C4-2B (cell line): Measurements from ENCODE around the gene PHKB.

Experiments
- H3K27ac ChIP-seq: fragments of 450-650 bp; 2 replicates; pipeline ENCODE4 v1.5.1; 2017
- ZFX ChIP-seq: fragments of 450-650 bp; IDR thresholded peaks from 2 replicates; pipeline ENCODE4 v1.6.1; 2017
- TF ChIP-seq, protein P1 (sequence below): fragments of 450-650 bp; conservative IDR thresholded peaks from 2 replicates; pipeline ENCODE4 v1.5.1; 2017; ENCODE audit warnings: mild to moderate bottlenecking

Gene PHKB

DNA sequence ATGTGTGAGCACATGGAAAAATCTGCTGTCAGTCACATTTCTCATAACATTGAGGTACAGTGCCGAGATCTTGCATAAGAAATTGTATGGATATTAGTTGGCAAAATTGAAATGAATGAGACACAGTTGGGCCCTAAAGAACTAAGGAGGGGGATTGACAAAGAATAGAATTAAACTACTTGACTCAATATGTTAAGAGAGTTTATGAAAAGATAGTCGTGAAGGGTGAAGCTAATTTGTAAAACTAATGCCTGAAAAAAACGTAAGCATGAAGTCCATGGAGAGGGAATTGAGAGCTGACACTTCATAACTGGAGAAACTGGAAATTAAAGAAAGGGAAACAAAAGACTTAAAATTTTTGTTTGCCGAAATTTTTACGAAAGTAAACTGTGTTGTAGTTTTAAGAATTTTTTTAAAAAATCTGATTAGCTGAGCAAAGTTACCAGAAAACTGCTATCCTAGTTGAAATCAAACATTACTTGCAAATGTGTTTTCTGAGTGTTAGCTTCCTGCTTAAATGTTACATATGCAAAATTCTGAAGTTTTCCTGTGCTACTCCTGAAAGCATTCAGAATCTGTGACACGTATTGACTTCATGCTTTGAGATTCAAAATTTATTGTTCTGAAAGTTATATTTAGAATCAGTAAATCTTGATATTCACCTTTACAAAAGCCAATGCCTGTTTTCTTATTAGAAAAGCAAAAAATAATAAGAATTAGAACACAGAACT, 239.9 kb downstream of the PHKB start:
- no peak overlapping the region for H3K27ac ChIP-seq
- TF ChIP-seq, protein P1, sequence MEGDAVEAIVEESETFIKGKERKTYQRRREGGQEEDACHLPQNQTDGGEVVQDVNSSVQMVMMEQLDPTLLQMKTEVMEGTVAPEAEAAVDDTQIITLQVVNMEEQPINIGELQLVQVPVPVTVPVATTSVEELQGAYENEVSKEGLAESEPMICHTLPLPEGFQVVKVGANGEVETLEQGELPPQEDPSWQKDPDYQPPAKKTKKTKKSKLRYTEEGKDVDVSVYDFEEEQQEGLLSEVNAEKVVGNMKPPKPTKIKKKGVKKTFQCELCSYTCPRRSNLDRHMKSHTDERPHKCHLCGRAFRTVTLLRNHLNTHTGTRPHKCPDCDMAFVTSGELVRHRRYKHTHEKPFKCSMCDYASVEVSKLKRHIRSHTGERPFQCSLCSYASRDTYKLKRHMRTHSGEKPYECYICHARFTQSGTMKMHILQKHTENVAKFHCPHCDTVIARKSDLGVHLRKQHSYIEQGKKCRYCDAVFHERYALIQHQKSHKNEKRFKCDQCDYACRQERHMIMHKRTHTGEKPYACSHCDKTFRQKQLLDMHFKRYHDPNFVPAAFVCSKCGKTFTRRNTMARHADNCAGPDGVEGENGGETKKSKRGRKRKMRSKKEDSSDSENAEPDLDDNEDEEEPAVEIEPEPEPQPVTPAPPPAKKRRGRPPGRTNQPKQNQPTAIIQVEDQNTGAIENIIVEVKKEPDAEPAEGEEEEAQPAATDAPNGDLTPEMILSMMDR = no peak
- TF ChIP-seq ZFX = no peak

DNA sequence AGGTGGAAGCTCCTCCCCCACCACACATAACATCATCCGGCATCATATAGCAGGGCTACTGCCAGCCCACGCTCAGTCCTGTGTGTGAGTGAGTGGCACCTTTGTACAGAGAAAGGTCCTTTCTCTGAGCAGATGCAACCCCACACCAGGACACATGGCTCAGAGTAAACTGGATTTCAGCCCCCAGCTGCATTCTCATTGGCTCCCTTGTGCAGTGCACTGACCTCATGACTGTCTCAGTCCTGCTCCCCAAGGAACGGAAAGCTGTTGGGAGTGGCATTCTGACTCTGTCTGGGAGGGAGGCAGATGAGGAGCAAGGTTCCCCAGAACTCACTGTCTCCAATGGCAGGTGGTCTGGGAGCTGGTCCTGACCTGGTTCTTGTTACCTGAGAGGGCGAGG, 244.1 kb downstream of the PHKB start:
- TF ChIP-seq, protein P1 = no peak
- TF ChIP-seq ZFX = no peak
- H3K27ac ChIP-seq = no peak overlapping the region

DNA sequence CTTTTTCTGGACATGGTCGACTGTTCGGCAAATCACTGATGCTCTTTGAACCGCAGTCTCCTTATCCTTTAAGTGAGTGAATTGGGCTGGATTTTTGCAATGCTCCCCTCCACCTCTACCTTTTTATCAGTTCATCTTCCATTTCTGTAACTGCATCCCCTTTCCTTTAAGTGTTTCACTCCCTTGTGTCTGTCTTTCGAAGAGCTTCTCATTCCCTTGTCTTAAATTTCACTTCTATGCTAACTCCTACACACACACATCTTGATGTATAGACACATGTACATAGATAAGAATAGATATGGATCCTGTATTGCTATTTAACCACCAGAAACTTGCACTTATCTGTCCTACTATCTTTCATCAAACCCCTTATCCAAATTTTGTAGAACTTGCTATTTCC, 250.7 kb downstream of the PHKB start:
- H3K27ac ChIP-seq = no peak overlapping the region
- no peak for TF ChIP-seq ZFX
- TF ChIP-seq, protein P1 = no peak

DNA sequence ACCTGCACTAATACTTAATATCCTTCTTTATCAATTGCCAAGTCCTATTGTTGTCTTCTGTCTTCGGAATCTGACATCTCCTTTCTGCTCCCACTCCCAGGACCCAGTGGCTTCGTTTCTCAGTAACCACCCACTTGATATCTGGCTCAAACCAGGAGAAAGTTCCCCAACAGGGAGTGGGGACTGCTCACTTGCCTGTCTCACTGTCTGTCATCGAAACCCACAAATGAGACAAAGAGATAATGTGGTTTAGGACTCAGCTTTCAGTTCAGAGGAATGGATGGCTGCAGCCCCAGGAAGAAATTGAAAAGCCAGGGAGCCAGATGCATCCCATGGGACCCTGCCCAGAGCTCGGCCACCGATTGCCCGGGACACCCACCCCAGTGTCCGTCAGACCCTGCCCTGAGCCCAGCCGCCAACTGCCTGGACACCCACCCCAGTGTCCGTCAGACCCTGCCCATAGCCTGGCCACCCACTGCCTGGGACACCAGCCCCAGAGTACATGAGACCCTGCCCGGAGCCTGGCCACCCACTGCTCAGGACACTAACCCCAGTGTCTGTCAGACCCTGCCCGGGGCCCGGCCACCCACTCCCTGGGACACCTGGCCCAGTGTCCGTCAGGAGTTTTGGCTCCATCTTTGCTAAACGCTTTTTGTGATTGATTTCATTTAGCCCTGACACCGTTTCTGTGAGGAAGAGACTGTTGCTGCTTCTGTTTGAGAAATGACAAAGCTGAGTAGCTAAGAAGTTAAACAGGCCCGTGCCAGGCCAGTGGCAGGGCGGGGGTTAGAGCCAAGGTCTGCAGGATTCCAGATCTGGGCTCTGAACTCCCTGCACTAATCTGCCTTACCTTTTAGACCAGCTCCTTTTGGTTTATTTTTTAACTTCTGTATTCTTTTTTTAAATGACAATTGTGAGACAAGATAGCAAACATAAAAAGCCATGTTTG, 251.4 kb downstream of the PHKB start:
- TF ChIP-seq ZFX = no peak
- TF ChIP-seq, protein P1 = no peak
- H3K27ac ChIP-seq = no peak overlapping the region

DNA sequence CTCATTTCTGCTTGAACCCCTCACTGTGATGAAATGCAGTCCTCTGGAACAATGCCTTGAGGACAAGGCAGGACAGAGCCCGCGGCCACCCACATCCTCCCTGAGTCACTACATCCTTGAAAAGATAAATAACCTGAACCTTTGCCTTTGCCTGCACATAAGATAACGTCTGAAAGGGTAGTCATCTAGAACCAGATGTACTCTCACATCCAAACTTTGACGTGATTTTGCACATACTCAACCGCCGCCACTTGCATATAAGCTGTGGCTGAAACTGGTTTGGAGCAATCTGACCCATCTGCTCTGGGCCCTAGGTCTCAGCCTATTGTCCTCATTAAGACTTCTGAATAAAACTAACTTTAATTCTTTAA, 252.1 kb downstream of the PHKB start:
- no peak for TF ChIP-seq ZFX
- TF ChIP-seq, protein P1 = no peak
- no peak overlapping the region for H3K27ac ChIP-seq

DNA sequence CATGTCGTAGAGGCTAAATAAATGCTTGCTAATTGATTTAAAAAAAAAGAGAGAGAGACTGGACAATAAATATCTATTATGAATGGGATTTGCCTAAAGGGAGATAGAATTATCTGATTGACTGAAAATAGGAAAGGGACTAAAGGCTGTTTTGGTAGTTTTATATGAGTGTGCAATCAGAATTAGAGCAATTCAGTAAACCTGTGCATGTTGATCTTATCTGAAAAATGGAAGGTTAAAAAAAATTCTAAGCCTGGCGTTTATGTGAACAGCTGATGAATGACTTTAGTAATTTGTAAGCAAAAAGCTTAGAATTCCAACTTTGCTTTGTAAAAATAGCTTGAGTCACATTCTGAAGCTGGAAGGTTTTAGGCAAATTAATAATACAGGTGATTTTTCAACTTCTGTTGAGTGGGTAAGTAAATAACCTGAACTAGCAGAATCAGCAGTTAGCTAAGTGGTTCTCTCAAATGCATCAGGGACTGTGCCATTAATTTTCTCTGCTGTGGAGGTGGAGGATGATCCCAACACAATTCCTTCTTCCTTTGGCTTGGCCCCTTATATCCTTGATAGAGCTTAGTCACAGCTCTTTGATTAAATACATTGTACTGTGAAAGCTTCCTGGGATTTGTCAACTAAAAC, 254.4 kb downstream of the PHKB start:
- TF ChIP-seq, protein P1 = no peak
- no peak for TF ChIP-seq ZFX
- no peak overlapping the region for H3K27ac ChIP-seq
